HG03039 (cell line): Measurements from ENCODE around the gene UAP1L1.

Experiments used
- ATAC-seq: cut with Tn5 transposase; IDR thresholded peaks from one replicate; pipeline ENCODE4 v1.9.1; 2021; ENCODE audit warnings: mild to moderate bottlenecking, moderate library complexity; ENCODE audit not compliant: unreplicated experiment

The UAP1L1 gene

DNA sequence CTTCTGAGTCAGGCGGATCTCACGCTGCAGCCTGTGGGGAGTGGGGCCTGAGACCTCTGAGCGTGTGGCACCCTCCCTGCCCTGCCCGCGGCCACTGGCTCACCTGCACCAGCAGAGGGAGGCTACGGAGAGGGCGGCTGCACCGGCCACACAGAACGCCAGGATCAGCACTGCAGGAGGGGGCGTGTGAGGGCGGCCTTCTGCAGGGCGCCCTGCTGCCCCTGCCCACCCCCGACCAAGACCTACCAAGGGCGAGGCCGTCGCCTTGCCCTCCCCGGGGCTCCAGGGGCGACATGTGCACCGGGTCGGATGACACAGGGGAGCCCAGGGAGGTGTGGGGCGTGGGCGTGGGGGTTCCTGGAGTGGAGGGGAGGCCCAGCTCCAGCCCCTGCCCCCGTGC lies 36.7 kb upstream of the UAP1L1 start:
- ATAC-seq = no peak

DNA sequence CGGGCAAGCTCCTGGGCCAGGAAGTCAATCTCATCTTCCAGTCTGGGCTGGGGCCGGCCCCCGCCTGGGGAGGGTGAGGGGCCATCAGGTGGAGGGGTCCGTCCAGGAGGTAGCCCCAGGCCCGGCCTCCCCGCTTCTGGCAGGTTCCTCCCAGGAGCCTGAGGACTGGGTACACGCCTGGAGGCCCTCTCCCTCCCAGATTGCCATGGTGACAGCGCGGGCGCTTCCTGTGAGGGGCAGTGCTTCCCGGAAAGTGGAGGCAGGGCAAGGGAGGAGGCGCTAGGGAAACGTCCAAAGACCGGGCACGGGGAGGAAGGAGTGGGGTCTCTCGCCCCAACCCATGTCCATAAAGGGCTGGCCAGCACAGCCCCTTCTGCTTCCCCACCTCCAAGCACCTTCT lies 36.2 kb upstream of the UAP1L1 start:
- no peak for ATAC-seq

DNA sequence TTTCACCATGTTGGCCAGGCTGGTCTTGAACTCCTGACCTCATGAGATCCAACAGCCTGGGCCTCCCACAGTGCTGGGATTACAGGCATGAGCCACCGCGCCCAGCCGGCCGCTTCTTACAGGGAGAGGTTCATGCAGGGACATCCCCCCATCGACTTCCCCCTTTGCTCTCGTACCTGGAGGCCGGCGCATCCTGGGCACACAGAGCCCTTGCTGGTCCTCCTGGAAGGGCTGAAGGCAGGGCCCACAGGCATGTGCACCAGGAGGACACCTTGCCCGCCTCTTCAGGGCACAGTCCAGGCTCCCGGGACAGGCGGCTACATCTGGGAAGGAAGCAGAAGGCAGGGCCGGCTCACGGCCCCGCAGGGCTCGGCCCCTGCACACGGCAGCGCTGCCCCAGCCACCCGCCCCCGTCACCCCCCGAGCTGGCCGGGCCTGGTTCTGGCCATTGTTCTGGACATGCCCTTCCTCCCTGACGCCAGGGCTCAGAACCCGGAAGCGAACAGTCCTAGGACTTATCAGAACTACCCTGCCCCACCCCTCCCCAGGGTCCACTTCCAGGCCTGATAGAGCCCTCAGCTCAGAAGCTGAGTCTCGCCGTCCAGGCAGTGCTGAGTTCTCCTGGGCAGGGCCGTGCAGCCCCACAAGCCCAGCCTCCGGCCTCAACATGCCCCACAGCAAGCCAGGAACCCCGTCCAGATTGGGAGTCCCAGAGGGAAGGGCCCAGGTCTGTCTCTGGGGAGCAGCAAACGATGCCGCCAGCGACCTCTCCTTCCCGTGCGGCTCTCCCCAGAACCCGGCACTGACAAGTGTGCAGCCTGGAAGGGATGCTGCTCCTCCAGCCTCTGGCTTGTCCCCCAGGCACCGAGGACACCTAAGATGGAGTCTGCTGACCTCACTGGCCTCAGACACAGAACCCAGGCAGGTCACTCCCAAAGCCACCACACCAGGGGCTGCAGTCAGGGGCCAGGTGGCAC lies 34.3 kb upstream of the UAP1L1 start:
- no peak for ATAC-seq

DNA sequence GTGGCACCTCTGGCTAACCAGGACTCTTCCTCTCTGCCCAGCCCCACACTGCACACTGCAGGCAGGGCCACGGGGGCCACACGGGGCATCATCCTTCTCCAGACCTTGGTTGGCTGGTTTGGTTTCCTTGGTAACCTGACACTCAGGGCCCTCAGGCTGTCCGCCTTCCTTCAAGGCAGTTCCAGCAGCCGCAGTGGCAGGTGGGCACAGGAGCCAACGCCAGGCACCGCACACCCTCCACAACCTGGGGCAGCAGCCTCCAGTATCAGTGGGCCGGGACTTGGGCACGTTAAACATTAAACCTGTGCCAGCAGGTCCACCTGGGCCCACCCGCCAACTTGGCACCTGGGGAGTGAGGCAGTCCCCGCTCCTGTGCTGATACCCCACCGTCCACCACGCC lies 33.3 kb upstream of the UAP1L1 start:
- ATAC-seq = no peak

DNA sequence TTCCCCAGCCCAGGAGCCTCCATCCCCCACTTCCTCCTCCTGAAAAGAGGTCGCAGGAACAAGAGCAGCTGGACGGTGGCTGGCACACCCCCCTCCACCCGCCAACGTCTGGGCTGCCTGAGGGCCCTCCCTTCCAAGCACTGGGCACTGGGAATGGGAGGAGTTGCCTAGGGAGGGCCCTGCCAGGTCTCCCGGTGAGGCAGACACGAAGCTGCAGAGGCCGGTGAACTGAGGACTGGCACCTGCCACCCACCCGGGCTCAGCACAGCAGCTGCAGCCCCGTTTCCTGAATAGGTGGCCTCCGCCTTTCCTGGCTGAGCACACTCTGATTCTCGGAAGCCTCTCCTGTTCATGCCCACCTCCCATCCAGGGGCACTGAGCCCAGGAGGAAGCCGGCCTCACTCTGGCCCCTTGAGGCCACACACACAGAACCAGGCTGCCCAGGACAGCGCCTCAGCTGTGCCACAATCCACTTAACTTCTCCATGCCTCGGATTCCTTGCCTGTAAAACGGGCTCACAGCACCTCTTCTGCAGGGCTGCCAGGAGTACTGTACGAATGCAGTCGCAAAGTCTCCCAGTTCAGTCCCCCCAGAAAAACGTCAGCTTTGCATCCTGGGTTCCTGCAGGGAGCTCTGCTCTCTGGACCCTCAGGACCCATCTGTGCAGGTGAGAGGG lies 32.7 kb upstream of the UAP1L1 start:
- ATAC-seq = no peak

DNA sequence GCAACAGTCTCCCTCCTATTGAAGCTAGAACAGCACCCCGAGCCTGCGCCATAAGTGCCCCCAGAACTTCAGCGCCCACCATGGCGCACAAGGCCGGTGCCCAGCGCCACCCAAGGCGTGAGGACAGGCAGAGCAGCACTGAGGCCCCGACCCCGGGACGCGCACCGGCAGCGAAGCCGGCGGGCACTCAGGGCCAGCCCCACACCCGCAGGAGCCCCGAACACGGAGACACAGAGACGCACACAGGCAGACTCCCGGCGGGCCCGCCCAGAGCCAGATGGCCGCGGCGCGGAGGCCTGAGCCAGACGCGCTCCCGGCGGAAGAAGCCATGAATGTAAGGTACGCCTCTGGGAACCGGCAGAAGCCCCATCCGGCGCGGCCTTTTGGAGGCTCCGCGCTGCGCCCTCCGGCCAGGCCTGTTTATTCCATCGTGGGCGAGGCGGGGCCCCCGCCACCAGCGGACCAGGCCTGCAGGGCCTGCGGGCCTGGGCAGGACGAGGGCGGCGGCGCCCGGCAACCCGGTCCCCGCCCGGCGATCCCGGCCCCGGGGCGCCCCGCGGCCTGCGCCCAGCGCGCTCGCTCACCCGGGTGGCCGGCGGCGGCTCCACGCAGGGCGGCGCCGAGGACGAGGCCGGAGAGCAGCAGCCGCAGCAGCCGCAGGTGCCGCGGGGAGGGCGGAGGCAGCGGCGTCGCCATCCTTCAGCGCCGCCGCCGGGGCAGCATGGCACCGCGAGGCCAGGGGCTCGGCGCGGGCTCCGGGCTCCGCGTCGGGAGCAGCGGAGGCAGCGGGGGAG lies 31.8 kb upstream of the UAP1L1 start:
- ATAC-seq = no peak

DNA sequence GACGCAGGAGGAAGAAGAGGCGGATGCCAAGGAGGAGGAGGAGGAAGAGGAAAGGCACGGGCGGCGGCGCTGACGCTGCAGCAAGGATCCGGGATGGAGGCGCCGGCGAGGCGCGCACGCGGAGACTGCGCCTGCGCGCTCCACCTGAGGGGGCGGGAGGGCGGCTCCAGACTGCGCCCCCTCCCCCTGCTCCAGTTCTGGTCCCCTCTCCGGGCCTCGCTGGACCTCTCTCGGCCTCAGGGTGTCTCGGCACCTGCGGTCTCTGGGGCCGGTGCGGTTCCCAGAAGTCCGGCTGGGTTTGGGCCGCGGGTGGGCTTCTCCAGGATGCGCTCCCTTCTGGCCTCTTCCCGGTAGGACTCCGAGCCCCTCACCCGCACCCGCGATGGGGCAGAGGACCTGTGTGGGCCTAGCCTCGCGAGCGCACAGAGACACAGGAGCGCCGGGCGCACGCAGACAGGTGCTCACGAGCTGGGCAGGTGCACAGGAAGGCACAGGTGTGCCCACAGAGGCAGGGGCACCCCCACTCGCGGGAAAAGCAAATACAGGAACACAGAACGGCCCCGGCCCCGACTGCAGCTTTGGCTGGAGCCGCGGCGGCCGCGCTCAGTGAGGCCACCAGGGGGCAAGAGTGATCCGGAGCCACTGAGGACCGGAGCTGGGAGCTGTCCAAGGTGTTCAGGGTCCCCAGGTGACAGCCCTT lies 31.1 kb upstream of the UAP1L1 start, which contains the start of gene NPDC1:
NPDC1 (minus strand) TSS at position 90 of the 700 bp plus-strand sequence. CDS start 188 bp downstream, outside the sequence.
- ATAC-seq = no peak

DNA sequence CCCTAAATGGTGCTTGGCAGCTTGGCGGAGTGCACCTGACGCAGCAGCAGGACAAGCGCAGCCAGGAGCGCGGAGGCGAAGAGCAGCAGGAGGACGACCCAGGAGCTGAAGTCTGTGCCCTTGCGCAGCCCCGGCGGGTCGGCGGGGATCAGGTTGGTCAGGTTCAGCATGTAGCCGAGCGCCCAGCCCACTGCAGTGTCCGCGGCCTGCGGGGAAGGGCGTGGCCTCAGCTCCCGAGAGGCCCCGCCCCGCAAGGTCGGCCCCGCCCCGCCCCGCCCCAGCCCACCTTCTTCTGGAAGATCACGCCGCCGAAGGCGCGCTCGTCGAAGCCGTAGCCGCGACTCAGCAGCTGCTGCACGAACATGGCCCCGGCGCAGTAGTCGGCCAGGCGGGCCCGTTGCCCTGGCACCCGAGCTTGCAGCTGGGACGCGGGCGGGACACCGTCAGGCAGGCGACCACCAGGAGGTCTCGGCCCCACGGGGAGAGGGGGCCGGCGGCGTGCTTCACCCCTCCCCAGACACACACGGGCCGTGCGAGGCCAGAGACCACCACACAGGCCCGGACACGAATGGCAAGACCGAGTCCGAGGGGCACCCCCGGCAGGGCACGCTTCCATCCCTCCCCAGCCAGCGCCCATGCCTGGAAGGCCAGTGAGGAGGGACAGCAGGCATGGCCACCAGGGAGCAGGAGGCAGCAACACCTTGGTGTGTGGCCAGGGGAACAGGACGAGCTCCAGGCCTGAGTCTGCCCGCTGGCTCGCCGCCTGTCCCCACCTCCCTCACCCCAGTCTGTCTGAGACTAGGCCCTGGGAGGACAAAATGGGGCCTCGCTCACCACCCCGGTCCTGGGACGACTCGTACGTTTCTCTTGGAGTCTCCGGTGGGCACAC lies 28.4 kb upstream of the UAP1L1 start:
- ATAC-seq = no peak

DNA sequence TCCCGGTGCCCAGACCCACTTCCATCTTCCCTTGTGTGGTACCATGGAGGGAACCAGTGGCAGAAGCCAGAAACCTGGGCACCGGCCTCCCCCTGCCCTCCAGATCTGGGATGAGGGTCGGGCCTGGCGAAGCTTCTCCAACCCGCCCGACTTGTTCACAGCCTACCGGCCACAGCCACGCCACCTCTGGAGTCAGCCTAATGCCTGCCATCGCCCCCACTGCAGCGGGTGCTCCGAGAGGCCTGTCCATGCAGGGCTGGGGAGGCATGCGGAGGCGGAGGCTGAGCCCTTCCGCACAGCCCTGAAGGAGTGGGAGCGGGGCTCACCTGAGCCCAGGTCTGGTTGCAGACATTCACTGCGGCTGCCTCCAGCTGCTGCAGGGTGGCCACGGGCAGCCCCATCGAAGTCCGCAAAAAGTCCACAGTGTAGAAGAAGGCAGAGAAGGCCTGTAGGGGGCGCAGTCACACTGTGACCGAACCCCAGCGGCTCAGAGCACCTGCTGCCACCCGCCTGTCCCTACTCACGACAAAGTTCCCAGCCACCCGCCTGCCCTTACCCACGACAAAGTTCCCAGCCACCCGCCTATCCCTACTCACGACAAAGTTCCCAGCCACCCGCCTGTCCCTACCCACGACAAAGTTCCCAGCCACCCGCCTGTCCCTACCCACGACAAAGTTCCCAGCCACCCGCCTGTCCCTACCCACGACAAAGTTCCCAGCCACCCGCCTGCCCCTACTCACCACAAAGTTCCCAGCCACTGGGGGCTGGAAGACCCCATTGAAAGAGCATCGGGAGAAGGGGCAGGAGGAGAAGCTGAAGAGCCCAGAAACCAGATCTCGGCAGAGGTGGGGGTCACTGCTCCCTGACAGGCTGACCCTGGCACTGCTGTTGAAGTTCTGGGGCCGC lies 27.5 kb upstream of the UAP1L1 start:
- ATAC-seq = no peak

DNA sequence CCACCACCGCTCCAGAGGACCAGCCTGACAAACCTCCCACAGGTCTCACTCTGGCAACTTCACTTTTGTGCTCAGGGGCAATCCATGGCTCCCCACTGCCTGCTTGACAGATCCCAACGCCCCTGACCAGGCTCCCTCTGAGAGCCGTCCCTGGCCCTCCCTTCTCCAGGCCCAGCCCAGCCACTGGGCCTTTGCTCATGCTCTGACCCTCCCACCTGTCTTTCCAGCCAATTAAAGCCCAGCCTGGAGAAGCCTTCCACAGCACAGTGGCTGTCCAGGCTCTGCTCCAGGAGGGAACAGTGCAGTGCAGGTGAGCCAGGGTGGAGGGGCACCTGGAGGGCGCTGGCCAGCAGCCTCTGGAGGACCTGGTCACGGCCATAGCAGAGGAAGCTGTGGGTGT lies 26.7 kb upstream of the UAP1L1 start:
- ATAC-seq = no peak

DNA sequence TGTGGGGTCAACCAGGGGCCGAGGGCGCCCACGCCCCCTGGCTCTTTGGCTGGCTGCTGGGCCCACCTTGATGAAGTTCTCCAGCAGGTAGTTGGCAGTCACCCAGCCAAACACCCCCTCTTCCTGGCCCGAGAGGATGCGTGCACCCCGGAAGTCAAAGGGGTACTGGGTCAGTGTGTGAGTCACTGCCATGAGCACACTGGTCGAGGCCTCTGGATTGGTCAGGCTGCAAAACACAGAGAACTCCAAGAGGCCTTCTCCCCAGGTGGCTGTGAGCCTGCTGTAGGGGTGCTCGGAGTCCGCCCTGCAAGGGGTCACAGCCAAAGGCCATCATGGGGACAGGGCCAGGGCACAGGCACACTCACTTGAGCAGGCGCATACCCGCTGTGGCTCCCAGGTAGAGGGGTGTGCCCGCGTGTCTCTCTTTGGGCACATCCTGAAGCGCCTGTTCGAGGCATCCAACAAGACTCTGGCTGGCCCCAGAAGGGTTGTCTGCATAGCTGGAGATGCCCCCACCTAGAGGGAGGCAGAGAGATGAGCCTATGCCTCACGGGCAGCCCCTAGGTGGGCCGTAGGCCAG lies 26.1 kb upstream of the UAP1L1 start:
- no peak for ATAC-seq

DNA sequence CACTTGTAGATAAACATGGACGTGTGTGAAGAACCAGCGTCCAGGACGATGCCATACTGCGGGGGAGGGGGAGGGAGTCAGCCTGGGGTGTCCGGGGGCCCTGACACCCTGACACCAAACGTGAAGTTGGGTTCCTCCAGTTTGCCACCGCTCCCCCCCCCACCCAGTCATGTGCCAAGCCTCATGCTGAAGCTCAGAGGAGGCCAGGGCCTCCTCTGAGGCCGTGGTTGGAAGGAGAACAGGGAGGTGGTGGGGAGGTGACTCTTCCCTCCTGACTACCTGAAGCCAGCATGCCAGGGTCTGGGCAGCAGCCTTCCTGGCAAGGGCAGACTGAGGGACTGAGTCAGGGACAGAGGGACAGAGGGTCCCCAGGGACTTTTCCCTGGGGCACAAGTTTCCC lies 25.0 kb upstream of the UAP1L1 start:
- no peak for ATAC-seq

DNA sequence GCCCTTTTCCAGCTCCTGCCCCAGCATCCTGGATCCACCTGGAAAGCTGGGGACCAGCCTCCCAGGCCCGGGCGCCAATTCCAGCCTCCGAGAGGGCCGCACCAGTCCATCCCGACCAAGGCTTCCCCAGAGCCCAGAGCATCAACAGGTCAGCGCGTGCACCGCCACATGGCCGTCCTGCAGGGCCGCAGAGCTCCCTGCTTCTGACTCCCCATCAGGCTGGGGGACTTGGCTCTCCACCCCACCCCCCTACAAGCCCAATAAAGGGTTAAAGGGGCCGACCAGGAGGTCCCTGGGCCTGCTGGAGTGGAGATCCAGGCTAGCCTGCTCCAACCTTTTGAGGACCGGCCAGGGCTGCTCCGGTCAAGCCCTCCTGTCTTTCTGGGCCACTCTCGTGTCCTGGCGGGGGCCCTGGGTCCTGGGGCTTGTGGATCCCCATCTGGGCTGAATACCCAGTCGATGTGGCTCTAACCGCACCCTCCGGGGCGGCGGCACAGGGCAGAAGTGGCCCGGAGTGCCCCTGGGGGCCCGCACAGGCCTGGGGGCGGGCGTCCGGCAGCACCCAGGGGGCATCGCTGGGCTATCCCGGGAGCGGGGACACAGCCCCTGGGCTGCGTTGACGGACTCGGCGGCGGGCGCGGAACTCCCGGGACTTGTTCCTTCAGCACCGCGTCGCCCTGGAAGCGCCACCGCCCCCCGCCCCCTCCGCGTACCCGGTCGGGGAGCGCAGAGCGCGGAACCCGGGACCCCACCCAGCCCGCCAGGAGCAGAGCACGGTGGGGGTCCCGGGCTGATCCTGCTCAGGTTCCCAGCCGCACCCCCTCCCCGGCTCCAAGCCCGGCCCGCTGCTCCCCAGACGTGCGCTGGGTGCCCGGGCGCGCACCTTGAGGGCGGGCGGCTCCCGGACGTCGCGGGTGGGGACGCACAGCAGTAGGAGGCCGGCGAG lies 24.0 kb upstream of the UAP1L1 start:
- ATAC-seq = no peak

DNA sequence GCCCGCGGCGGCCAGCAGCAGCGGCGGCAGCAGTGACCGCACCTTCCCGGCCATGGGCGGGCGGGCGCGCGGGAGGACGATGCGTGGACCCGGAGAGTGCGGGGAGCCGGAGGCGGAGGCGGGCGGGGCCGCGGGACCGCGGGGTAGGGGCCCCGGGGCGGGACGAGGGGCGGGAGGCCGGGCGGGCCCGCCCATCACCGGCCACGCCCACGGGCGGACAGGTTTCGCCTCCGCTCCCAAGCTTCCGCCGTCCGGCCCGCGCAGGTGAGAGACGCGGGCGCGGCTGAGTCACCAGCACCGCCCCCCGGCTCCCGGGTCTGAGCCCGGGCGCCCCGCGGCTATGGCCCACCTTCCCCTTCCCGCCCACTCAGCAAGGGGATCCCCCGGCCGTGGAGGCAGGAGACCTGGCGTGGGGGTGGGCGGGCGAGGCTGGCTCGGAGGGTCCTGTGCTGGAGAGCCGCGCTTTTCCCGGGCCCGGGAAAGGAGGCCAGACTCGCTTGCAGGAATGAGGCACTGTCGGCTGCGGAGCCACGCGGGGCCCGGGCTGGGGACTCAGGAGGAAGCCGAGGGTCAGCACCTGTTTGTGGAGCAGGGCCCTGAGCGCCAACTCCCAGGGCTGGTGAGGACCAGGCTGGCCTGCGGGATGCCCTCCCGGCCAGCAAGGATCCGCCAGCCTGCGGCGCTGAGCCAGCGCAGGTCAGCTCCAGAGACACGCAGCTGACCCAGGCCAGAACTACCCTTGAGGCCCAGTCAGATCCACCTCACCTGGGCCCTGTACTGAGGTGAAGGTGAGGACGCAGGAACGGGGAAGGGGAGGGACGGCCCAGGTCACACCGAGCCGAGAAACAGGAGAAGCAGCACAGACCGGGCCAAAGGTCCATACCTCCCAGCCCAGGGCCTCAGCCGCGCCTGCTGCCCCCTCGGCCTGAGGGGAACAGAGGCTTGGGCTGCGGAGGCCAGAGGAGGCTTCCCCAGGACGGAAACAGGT lies 23.1 kb upstream of the UAP1L1 start, which contains the start of gene ENTPD2:
ENTPD2 (minus strand) TSS at position 118 of the 988 bp plus-strand sequence; CDS start at position 54, 64 bp downstream.
- ATAC-seq = no peak

DNA sequence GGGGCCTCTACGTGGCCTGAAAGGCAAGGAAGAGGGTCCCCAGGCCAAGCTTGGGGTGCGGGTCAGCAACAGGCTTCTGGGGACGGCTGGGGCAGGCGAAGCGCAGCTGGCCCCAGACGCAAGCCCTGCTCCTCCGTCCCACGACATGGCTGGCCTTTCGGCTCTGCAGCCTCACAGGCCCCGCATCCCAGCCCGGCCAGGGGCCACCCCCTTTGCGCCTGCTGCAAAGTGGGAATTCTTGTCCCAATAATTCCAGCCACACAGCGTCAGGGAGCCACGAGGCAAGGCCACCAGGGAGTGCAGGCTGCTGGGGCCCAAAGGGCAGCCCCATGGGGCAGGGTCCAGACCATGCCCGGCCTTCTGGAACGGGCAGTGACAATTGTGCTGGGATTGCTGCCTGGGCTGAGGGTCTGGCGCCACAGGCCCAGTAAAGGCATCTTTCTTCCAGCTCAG lies 22.4 kb upstream of the UAP1L1 start:
- no peak for ATAC-seq
